ENCODE data around the gene ZBTB48. TPM values are rescaled to one million over a fixed set of nuclear protein-coding genes. Genes with fewer than 3 reads are reported as not detected.

ZBTB48 gene
- polyA plus RNA-seq, 3 donors: 13.2 to 94.2 (median 23.0) TPM

DNA sequence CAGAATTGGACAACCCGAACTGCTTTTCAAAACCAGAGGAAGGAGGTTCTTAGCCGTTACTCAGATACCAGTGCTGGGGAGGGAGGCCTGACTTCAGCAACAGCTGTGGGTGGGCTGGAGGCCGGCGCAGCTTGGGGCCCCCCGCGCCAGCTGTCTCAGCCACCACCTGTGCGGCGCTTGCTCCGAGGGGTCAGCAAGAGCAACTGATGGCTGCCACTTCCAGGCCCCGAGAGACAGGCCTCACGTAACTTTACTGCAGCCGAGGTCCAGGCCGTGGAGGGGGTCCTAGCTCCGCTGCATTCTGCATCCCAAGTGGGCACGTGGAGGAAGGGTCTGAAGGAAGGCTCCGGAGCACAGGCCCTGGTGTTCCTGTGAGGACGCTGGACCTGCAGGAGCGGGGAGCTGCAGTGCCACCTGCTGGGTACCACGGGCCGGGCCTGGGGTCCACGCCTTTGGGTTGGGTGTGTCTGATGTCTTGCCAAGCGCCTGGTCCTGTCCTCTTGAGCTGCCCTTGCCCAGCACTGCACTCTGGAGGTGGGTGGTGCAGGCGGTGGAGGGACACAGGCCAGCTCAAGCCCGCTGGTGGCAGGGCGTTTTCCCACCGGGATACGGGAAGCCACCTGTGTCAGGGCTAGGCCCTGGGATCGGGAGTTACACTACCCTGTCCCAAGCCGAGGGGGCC lies 54.7 kb downstream of the ZBTB48 start:
- no peak overlapping the region for H3K27ac ChIP-seq (ENCODE audit: low read depth in 1 of 2, low read length in 2 of 2)
- Mint-ChIP-seq H3K27me3 (ENCODE audit: low read depth in 3 of 3) (peaks cover 0 to 4% (median 0%) of the 10 kb centered on the region in 3 donors), H3K4me1 (no peaks in the 10 kb centered on the region), H3K9me3 (no peaks in the 10 kb centered on the region), H3K36me3 (peaks cover 79 to 97% of the 10 kb centered on the region in 2 donors), H3K27ac (no peak overlapping the region), H3K4me3 (no peak overlapping the region)
- H3K4me1 ChIP-seq (ENCODE audit: control insufficient read depth in 1 of 2, insufficient read depth in 2 of 2, low read length in 2 of 2): no peaks in the 10 kb centered on the region
- H3K9me3 ChIP-seq (replicated peaks in 1 of 2; ENCODE audit: control insufficient read depth in 1 of 2, insufficient read depth in 1 of 2, low read length in 2 of 2): no peaks in the 10 kb centered on the region
- no peak overlapping the region for H3K4me3 ChIP-seq (replicated peaks in 1 of 3; ENCODE audit: low read depth in 2 of 3, low read length in 3 of 3)
- H3K9ac ChIP-seq (ENCODE audit: insufficient read depth, low read length, poor library complexity, severe bottlenecking): no peak overlapping the region
- peak; percentile 2 to 22 (median 13) for DNase-seq
- H4K20me1 ChIP-seq (ENCODE audit: insufficient read depth, low read length): peaks cover 3% of the 10 kb centered on the region
- no peak overlapping the region for H3K4me2 ChIP-seq (replicated peaks; ENCODE audit: extremely low read depth, low read length, poor library complexity, severe bottlenecking)
- no peaks in the 10 kb centered on the region for H3K27me3 ChIP-seq (ENCODE audit: control insufficient read depth in 2 of 2, insufficient read depth in 2 of 2, low read length in 2 of 2)
- no peak overlapping the region for H2AFZ ChIP-seq (ENCODE audit: insufficient read depth, low read depth, low read length, poor library complexity, severe bottlenecking)
- H3K79me2 ChIP-seq (ENCODE audit: insufficient read depth, low read length): no peaks in the 10 kb centered on the region
- H3K36me3 ChIP-seq (replicated peaks in 1 of 2; ENCODE audit: control insufficient read depth in 1 of 2, insufficient read depth in 2 of 2, low read length in 2 of 2): peaks cover 75 to 100% of the 10 kb centered on the region in 2 donors
- WGBS (ENCODE audit: insufficient coverage): 86% methylated on average over 25 of the region's 29 CpGs
- TF ChIP-seq, protein P1, sequence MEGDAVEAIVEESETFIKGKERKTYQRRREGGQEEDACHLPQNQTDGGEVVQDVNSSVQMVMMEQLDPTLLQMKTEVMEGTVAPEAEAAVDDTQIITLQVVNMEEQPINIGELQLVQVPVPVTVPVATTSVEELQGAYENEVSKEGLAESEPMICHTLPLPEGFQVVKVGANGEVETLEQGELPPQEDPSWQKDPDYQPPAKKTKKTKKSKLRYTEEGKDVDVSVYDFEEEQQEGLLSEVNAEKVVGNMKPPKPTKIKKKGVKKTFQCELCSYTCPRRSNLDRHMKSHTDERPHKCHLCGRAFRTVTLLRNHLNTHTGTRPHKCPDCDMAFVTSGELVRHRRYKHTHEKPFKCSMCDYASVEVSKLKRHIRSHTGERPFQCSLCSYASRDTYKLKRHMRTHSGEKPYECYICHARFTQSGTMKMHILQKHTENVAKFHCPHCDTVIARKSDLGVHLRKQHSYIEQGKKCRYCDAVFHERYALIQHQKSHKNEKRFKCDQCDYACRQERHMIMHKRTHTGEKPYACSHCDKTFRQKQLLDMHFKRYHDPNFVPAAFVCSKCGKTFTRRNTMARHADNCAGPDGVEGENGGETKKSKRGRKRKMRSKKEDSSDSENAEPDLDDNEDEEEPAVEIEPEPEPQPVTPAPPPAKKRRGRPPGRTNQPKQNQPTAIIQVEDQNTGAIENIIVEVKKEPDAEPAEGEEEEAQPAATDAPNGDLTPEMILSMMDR (IDR thresholded peaks at IDR 0.05): peak; percentile 41
- intact Hi-C loops (cut with micrococcal nuclease): no loop called here

DNA sequence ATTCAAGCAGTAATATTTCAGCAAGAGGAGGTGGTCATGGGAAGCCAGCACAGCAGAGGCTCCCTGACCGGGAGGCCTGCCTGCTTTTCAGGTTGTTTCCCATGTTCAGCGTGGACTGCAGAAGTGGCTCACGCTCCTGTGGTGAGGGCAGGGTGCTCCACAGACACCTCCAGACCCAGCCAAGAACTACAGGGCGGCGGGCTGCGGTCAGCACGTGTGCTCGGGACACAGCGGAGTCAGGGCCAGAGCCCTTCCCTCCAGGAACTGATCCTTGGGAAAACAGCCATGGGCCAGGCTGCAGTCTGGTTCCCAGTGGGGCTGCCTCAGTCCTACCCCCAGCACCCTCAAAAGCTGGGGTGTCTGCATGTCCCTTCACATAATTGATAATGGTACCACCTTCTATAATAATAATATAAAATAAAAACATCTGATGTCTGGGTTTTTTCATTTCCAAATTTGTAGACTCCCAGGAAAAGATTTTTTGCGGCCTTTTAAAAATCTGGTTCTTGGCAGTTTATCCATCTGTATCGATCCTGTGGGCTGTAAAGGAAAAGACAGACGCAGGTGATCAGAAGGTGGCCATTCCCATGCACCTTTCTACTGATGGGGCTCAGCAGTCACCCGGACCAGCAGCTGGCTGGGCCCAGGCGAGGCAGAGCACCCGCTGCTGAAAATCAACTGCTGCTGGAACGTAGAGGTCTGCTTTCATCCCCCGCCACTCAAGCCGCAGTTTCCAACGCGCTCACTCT lies 55.5 kb downstream of the ZBTB48 start:
- Mint-ChIP-seq H3K27ac (no peak overlapping the region), H3K4me3 (no peak overlapping the region)

More for the DNA sequence above, 55.5 kb downstream of the ZBTB48 start:
- Mint-ChIP-seq H3K4me1 (no peaks in the 10 kb centered on the region), H3K27me3 (ENCODE audit: low read depth in 3 of 3) (peaks cover 0 to 4% (median 0%) of the 10 kb centered on the region in 3 donors), H3K36me3 (peaks cover 79 to 95% of the 10 kb centered on the region in 2 donors), H3K9me3 (no peaks in the 10 kb centered on the region)
- no peak for DNase-seq
- Histone ChIP-seq H4K20me1 (ENCODE audit: insufficient read depth, low read length) (no peaks in the 10 kb centered on the region), H3K79me2 (ENCODE audit: insufficient read depth, low read length) (no peaks in the 10 kb centered on the region), H3K36me3 (replicated peaks in 1 of 2; ENCODE audit: control insufficient read depth in 1 of 2, insufficient read depth in 2 of 2, low read length in 2 of 2) (peaks cover 75 to 100% of the 10 kb centered on the region in 2 donors), H3K4me3 (replicated peaks in 1 of 3; ENCODE audit: low read depth in 2 of 3, low read length in 3 of 3) (no peak overlapping the region), H3K4me1 (ENCODE audit: control insufficient read depth in 1 of 2, insufficient read depth in 2 of 2, low read length in 2 of 2) (no peaks in the 10 kb centered on the region), H3K9me3 (replicated peaks in 1 of 2; ENCODE audit: control insufficient read depth in 1 of 2, insufficient read depth in 1 of 2, low read length in 2 of 2) (no peaks in the 10 kb centered on the region), H3K4me2 (replicated peaks; ENCODE audit: extremely low read depth, low read length, poor library complexity, severe bottlenecking) (no peak overlapping the region), H2AFZ (ENCODE audit: insufficient read depth, low read depth, low read length, poor library complexity, severe bottlenecking) (no peak overlapping the region), H3K9ac (ENCODE audit: insufficient read depth, low read length, poor library complexity, severe bottlenecking) (no peak overlapping the region), H3K27me3 (ENCODE audit: control insufficient read depth in 2 of 2, insufficient read depth in 2 of 2, low read length in 2 of 2) (no peaks in the 10 kb centered on the region), H3K27ac (ENCODE audit: low read depth in 1 of 2, low read length in 2 of 2) (no peak overlapping the region)
- TF ChIP-seq, protein P1 (IDR thresholded peaks at IDR 0.05): no peak
- intact Hi-C loops (cut with micrococcal nuclease): no loop called here
- 95% methylated on average over 20 of the region's 20 CpGs for WGBS (ENCODE audit: insufficient coverage)

Data from CD14-positive monocyte (primary cell).